GM18909 (cell line): ENCODE measurements around the gene CASP5.

Source experiments
- ATAC-seq: cut with Tn5 transposase; IDR thresholded peaks from one replicate; pipeline ENCODE4 v1.9.1; 2021; ENCODE audit warnings: mild to moderate bottlenecking; ENCODE audit not compliant: unreplicated experiment, poor library complexity

CASP5 gene

GRCh38 chr11:104968856-104969776 lies 53.9 kb downstream of the CASP5 start:
- no peak for ATAC-seq

- peak; percentile 90 for ATAC-seq
These were observed 54.6 kb downstream of the CASP5 start, which contains the start of gene CASP4 for GRCh38 chr11:104968355-104968855. CASP4 (minus strand) TSS chr11:104968574; CDS start chr11:104968525, 49 bp downstream.

GRCh38 chr11:104967534-104968354 lies 55.2 kb downstream of the CASP5 start:
- ATAC-seq = peak; percentile 21

- ATAC-seq = no peak
These were observed 57.2 kb downstream of the CASP5 start for GRCh38 chr11:104965735-104966134.

GRCh38 chr11:104964247-104964646 lies 58.7 kb downstream of the CASP5 start:
- ATAC-seq = no peak

GRCh38 chr11:104962852-104963251 lies 60.1 kb downstream of the CASP5 start:
- ATAC-seq = no peak

- no peak for ATAC-seq
These were observed 65.7 kb downstream of the CASP5 start for GRCh38 chr11:104957280-104957679.

GRCh38 chr11:104956528-104956927 lies 66.4 kb downstream of the CASP5 start:
- no peak for ATAC-seq

- peak; percentile 96 for ATAC-seq
These were observed 76.1 kb downstream of the CASP5 start for GRCh38 chr11:104946907-104947306.
